ENCODE data around the gene EHF. TPM values are rescaled to one million over a fixed set of nuclear protein-coding genes. Genes with fewer than 3 reads are reported as not detected.

EHF gene
- total and polyA plus RNA-seq, 2 of the 8 experiments (the other 6 are each of a cell fraction or from before 2014, with no cell fraction given), result not detected

- Histone ChIP-seq H3K56ac (replicated peaks; ENCODE audit: insufficient read length, low read depth, low read length) (no peak overlapping the region), H3K14ac (ENCODE audit: insufficient read length) (no peak overlapping the region), H3K36me3 (ENCODE audit: control insufficient read depth in 2 of 4, insufficient read depth in 4 of 4, low read length in 3 of 4) (no peaks in the 10 kb centered on the region), H2AFZ (ENCODE audit: low read length) (no peak overlapping the region), H3K9me3 (ENCODE audit: insufficient read depth in 2 of 2, low read depth in 1 of 2, low read length in 1 of 2) (no peaks in the 10 kb centered on the region), H3K9ac (replicated peaks in 1 of 4; ENCODE audit: extremely low read depth in 1 of 4, low read depth in 3 of 4, low read length in 3 of 4) (no peak overlapping the region), H2AK5ac (ENCODE audit: low read depth, low read length) (no peak overlapping the region), H3K4ac (replicated peaks; ENCODE audit: insufficient read length, low read depth, low read length) (no peak overlapping the region), H2BK20ac (ENCODE audit: low read length) (no peak overlapping the region), H3K23ac (ENCODE audit: insufficient read length) (no peak overlapping the region), H3K27ac (ENCODE audit: low read depth, low read length) (no peak overlapping the region), H4K8ac (ENCODE audit: extremely low read depth, insufficient read depth, low read length) (no peak overlapping the region), H4K91ac (replicated peaks; ENCODE audit: insufficient read length, low read length) (no peak overlapping the region), H3K23me2 (ENCODE audit: low read depth, low read length) (no peaks in the 10 kb centered on the region; the same call in 1 of the 2 replicates), H2BK5ac (ENCODE audit: low read depth, low read length) (no peak overlapping the region), H3K4me2 (ENCODE audit: insufficient read depth in 1 of 2, low read depth in 2 of 2, low read length in 2 of 2) (no peak overlapping the region), H4K20me1 (replicated peaks in 1 of 2; ENCODE audit: control insufficient read depth in 1 of 2, insufficient read depth in 2 of 2, low read length in 2 of 2) (no peaks in the 10 kb centered on the region), H3K4me1 (replicated peaks in 1 of 4; ENCODE audit: control insufficient read depth in 3 of 4, insufficient read depth in 4 of 4, low read length in 3 of 4) (no peaks in the 10 kb centered on the region; a peak in 1 of 7 replicates), H2BK15ac (ENCODE audit: low read length) (no peak overlapping the region), H2BK12ac (ENCODE audit: low read depth, low read length) (no peak overlapping the region), H3K4me3 (ENCODE audit: extremely low read depth in 1 of 4, insufficient read depth in 2 of 4, low read depth in 3 of 4, low read length in 4 of 4) (no peak overlapping the region), H3K79me1 (ENCODE audit: low read depth, low read length) (no peaks in the 10 kb centered on the region), H4K5ac (ENCODE audit: insufficient read length, low read depth, low read length) (no peak overlapping the region), H3K27me3 (replicated peaks in 1 of 4; ENCODE audit: control insufficient read depth in 3 of 4, extremely low read depth in 1 of 4, insufficient read depth in 3 of 4, low read length in 3 of 4) (no peaks in the 10 kb centered on the region), H2BK120ac (replicated peaks; ENCODE audit: low read depth, low read length) (no peak overlapping the region), H3K79me2 (ENCODE audit: control insufficient read depth in 1 of 2, insufficient read depth in 2 of 2, low read length in 2 of 2) (no peaks in the 10 kb centered on the region), H3K18ac (ENCODE audit: extremely low read depth, low read length) (no peak overlapping the region)
- TF ChIP-seq NANOG (IDR thresholded peaks at IDR 0.05; ENCODE audit: insufficient read depth, low read depth, low read length, poor library complexity, severe bottlenecking) (no peak), USF2 (IDR thresholded peaks at IDR 0.05; ENCODE audit: low read length) (no peak)
- 90% methylated on average over 7 of the region's 7 CpGs; no CpG with 5 or more reads in 1 of the 2 experiments for WGBS, 2 experiments (ENCODE audit: extremely low coverage in 1 of 2, insufficient coverage in 1 of 2, insufficient read length in 1 of 2, insufficient replicate concordance in 2 of 2, low coverage in 1 of 2, low lambda C conversion rate in 2 of 2, missing lambda C conversion rate in 1 of 2)
- POLR2A ChIA-PET (ENCODE audit: partially characterized antibody), result no interaction called here
- CTCF ChIA-PET (ENCODE audit: partially characterized antibody), result interaction anchor here (1.4 kb wide), 1 partner anchor 18 kb away, joined by 3 read pairs; no protein-coding TSS in a partner anchor
- DNase-seq (ENCODE audit: low read depth in 1 of 2, low spot score in 2 of 2) (no peak), FAIRE-seq (no peak)
These were observed 44.4 kb downstream of the EHF start for GRCh38 chr11:34665077-34665835.
